T-helper 22 cell (primary cell): ENCODE measurements around the gene RAVER1.
A peak's percentile ranks its signal among the peaks of the same experiment; 100 is the strongest.
"Not testable (repeated sequence)": the region's sequence is repeated elsewhere in the genome, so short reads cannot be mapped to it uniquely, and the experiment has no call there.

Source experiments
- DNase-seq: peaks from one replicate; pipeline ENCODE4 v3.0.0-alpha.2; 2020; ENCODE audit warnings: low read depth

RAVER1 gene

GRCh38 chr19:10291554-10292205 lies 41.6 kb downstream of the RAVER1 start:
- no peak for DNase-seq

DNA sequence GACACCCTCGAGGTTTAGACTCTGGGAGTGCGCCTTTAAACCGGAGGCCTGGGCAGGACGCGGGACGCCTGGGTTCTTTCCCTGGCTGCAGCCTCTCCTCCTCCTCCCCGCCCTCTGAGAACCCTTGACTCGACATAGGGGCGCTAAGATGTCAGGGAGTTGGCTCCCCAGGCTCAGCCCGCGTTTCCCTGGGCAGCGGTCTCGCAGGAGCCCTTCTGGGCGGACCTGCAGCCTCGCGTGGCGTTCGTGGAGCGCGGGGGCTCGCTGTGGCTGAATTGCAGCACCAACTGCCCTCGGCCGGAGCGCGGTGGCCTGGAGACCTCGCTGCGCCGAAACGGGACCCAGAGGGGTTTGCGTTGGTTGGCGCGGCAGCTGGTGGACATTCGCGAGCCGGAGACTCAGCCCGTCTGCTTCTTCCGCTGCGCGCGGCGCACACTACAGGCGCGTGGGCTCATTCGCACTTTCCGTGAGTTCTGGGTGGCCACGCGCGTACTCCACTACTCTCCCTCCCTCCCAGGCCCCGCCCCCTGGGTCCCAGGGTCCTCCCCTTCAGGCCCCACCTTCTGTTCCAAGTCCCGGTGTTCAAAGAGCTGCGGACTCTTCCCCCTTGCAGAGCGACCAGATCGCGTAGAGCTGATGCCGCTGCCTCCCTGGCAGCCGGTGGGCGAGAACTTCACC lies 42.3 kb downstream of the RAVER1 start:
- peak; percentile 36 for DNase-seq

- DNase-seq, result no peak
Measured at GRCh38 chr19:10290357-10290875, 42.9 kb downstream of the RAVER1 start.

GRCh38 chr19:10289836-10290356 lies 43.4 kb downstream of the RAVER1 start, which contains the start of gene ICAM5:
TSS of gene ICAM5 (plus strand) at chr19:10289952. CDS start at chr19:10290044, 92 bp downstream.
- DNase-seq, result no peak

GRCh38 chr19:10289167-10289835 lies 44.0 kb downstream of the RAVER1 start:
- DNase-seq, result peak; percentile 44

- no peak for DNase-seq
Measured at GRCh38 chr19:10288662-10289166, 44.6 kb downstream of the RAVER1 start.

- DNase-seq, result no peak
Measured at GRCh38 chr19:10286803-10287737, 46.3 kb downstream of the RAVER1 start, which contains the start of gene ICAM4. TSS of gene ICAM4 (plus strand) at chr19:10286955. CDS start at chr19:10287013, 58 bp downstream.

- no peak for DNase-seq
Measured at GRCh38 chr19:10285393-10285792, 47.9 kb downstream of the RAVER1 start.

DNA sequence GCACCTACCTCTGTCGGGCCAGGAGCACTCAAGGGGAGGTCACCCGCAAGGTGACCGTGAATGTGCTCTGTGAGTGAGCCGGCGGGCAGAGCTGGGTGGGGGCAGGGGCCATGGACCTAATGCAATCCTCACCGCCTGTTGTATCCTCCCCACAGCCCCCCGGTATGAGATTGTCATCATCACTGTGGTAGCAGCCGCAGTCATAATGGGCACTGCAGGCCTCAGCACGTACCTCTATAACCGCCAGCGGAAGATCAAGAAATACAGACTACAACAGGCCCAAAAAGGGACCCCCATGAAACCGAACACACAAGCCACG lies 48.4 kb downstream of the RAVER1 start:
- no peak for DNase-seq

- DNase-seq, result no peak
Measured at GRCh38 chr19:10284065-10284959, 49.0 kb downstream of the RAVER1 start.

- DNase-seq, result no peak
Measured at GRCh38 chr19:10283301-10284064, 49.8 kb downstream of the RAVER1 start.

GRCh38 chr19:10282043-10282442 lies 51.3 kb downstream of the RAVER1 start:
- not testable (repeated sequence) for DNase-seq

DNA sequence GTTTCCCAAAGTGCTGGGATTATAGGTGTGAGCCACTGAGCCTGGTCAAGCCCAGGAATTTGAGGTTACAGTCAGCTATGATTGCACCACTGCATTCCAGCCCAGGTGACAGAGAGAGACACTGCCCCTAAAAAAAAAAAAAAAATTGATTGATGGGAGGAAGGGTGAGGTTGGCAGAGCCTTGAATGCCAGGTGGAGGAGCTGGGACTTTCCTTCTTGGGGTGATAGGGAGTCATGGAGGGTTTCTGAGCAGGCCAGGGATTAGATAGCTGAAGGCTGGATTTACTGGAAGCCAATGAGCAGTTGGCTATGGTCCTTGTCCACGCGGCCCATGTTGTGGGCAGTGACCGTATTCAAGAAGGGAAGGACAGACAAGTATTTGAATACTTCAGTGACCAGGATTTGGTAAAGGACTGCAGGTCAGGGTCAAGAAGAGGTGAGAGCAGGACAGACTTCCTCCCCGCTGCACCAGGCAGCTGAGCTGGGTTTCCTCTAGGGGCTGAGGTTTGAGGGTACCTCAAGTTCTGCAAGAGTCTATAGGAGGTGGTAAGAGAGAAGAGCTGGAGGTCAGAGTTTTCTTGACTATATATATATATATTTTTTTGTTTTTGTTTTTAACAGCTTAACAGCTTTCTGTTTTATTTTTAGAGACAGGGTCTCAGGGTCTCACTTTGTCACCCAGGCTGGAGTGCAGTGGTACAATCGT lies 53.4 kb downstream of the RAVER1 start:
- DNase-seq, result no peak

GRCh38 chr19:10278935-10279334 lies 54.4 kb downstream of the RAVER1 start:
- no peak for DNase-seq

DNA sequence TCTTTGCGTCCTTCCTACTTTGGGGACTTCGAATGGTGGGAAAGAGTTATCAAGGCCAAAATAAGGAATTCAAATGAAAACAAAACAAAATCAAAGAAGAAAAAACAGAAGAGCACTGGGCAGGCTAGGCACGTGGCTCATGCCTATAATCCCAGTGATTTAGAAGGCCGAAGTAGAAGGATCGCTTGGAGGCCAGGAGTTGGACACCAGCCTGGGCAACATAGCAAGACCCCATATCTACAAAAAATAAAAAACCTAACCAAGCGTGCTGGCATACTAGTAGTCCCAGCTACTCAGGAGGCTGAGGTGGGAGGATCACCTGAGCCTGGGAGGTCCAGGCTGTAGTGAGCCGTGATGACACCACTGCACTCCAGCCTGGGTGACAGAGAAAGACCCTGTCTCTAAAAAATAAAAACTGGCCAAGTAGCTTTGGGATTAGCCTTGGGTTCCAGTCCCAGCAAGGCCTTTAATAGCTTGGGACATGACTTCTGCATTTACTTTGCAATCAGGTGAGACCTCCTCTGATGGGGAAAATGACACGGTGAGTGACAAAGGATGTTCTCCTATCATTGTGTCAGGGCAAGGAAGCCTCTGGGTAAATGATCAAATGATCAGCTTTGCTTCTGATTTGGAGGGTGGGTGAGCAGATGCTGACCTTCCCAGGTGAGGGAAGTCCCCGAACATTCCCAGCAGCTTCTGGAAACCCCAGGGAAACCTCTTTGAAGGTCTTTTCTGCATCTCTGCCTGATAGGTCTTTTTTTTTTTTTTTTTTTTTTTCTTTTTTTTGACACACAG lies 55.3 kb downstream of the RAVER1 start:
- DNase-seq, result no peak

DNA sequence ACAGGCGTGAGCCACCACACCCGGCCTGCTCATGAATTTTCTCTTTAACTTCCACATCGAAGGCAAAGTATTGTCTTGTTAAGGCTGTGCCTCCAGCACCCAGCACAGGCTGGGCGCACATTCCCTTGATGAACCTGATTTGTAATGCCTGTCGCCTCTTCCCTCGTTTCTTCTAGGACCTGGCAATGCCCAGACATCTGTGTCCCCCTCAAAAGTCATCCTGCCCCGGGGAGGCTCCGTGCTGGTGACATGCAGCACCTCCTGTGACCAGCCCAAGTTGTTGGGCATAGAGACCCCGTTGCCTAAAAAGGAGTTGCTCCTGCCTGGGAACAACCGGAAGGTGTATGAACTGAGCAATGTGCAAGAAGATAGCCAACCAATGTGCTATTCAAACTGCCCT lies 58.7 kb downstream of the RAVER1 start:
- no peak for DNase-seq

DNA sequence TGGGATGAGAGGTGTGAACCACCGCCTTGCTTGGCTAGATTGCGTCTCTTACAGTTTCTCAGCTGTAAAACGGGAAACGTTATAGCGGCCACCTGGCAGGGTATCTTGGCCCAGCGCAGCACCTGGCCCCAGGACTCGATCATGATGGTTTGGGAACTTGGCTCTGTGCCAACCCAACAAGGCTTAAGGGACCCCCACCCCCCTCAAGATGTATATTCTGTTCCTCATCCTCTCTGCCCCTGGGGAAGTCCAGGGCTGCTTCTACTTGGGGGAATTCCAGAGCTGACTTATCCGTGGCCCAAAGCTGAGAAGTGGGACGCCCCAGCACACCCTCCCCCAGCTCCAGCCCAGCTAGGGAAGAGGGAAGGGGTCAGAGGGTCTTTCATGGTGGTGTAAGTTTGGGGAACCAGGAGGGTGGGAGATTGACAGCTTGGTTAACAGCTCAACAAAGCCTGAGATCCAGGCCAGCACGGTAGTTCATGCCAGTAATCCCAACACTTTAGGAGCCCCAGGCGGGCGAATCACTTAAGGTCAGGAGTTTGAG lies 61.7 kb downstream of the RAVER1 start:
- peak; percentile 39 for DNase-seq
